Measurements from ENCODE around the gene GNAS. TPM values are rescaled to one million over a fixed set of nuclear protein-coding genes. Genes with fewer than 3 reads are reported as not detected.

The GNAS gene
- total and polyA plus RNA-seq, 12 donors: 614 to 6,333 (median 1,418) TPM

DNA sequence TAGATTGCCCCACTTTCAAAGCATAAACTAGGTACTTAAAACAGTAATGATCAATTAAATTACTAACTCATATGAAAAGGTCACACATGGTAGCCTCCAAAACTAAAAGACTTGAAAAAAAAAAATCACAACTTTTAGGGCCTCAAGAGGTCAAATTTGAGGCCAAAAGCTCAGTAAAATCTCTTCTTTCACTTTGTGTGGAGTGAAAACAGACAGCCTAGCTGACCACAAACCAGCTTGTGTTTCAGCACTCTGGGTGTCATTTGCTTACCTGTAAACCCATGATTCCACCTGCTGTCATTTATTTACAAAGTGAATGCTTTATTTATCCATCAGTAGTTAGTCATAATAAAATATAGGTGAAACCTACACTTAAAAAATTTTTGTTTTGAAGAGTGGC is 34.0 kb downstream of the GNAS start:
- Histone ChIP-seq H3K4me1 (replicated peaks in 1 of 2) (peaks cover 3 to 11% of the 10 kb centered on the region in 2 donors), H3K4me3 (no peak overlapping the region), H3K27me3 (no peaks in the 10 kb centered on the region), H3K36me3 (replicated peaks in 1 of 2) (no peaks in the 10 kb centered on the region), H3K27ac (no peak overlapping the region), H3K9me3 (replicated peaks in 1 of 3) (peaks cover 0 to 6% (median 0%) of the 10 kb centered on the region in 3 donors)
- TF ChIP-seq POLR2A (IDR thresholded peaks at IDR 0.05): no peak
- TF ChIP-seq, protein P1, sequence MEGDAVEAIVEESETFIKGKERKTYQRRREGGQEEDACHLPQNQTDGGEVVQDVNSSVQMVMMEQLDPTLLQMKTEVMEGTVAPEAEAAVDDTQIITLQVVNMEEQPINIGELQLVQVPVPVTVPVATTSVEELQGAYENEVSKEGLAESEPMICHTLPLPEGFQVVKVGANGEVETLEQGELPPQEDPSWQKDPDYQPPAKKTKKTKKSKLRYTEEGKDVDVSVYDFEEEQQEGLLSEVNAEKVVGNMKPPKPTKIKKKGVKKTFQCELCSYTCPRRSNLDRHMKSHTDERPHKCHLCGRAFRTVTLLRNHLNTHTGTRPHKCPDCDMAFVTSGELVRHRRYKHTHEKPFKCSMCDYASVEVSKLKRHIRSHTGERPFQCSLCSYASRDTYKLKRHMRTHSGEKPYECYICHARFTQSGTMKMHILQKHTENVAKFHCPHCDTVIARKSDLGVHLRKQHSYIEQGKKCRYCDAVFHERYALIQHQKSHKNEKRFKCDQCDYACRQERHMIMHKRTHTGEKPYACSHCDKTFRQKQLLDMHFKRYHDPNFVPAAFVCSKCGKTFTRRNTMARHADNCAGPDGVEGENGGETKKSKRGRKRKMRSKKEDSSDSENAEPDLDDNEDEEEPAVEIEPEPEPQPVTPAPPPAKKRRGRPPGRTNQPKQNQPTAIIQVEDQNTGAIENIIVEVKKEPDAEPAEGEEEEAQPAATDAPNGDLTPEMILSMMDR (IDR thresholded peaks at IDR 0.05): no peak
- intact Hi-C loops (cut with DNase I): no loop called here
- no peak for DNase-seq

DNA sequence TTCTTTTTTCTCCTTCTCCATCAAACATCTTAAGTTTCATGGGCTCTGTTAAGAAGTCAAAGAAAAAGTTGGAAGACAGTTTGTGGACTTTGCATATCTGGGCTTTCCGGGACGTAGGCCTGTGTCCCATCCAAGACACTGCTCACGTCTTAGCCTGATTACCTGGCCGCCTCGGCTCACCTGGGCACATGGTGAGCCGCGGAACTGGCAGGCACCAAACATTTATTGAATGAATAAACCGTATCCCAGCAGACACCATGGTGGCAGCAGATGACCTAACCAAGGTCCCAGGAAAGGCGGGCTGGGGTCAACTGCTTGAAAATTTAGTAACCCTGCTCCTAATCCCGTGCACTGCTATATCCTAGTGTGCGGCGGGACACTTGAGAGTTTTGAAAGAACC is 35.6 kb downstream of the GNAS start:
- intact Hi-C loops (cut with DNase I): no loop called here

DNA sequence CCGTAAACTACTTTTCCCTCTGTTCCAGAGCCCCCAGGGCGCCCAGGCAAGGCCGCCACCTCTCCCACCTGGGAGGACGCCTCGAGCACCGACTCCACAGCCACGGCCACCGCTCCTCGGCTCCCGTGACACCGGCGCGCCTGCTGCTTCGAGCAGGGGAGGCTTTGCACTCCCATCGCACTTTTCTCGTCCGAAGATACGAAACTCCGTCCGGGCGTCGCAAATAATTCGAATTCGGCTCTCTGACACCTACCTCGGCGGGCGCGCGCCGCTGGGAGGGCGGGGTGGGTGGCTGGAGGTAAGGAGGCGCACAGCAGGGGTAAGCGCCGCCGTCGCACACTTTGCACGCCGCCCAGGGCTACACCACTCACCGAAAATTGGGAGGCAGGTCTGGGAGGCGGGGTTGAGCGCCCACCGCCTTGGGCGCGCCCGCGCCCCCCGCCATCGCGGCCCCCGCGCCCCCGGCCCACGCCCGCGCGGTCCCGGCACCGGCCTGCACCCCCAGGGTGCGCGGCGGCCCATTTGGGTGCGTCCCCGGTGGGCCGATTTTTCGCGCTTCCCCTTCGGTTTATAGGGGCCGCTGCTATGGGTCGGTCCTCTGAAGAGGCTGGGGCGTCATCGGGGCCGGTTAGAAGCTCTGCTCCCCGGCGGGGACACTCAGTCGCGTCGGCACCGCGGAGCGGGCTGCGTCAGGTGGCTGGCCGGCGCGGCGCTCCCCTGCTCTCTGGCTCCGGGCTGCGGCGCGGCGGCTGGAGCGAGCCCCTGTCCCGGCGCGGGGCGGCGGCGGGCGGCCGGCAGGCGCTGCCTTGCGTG is 36.2 kb downstream of the GNAS start:
- TF ChIP-seq, protein P1 (IDR thresholded peaks at IDR 0.05): no peak
- peak; percentile 97 to 98 for TF ChIP-seq POLR2A (IDR thresholded peaks at IDR 0.05)
- Histone ChIP-seq H3K4me3 (peak overlapping the region in 2 of 4 donors; percentile 23 to 78), H3K4me1 (replicated peaks in 1 of 2) (peaks cover 12% of the 10 kb centered on the region in 2 donors), H3K36me3 (replicated peaks in 1 of 2) (no peaks in the 10 kb centered on the region), H3K27me3 (no peaks in the 10 kb centered on the region), H3K9me3 (replicated peaks in 1 of 3) (peaks cover 0 to 6% (median 0%) of the 10 kb centered on the region in 3 donors), H3K27ac (peak overlapping the region in 4 of 5 donors; percentile 39 to 99 (median 96))
- peak; percentile 83 to 91 (median 85) for DNase-seq
- intact Hi-C loops (cut with DNase I): no loop called here
- 43 to 79% (median 54%) methylated on average over 60 to 101 of the region's 101 CpGs for WGBS, 4 donors

More for the DNA sequence above, 35.6 kb downstream of the GNAS start:
- H3K36me3 ChIP-seq (replicated peaks in 1 of 2): no peaks in the 10 kb centered on the region
- H3K4me3 ChIP-seq: peak overlapping the region in 2 of 4 donors; percentile 23 to 78
- H3K4me1 ChIP-seq (replicated peaks in 1 of 2): peaks cover 6 to 12% of the 10 kb centered on the region in 2 donors
- no peak for TF ChIP-seq POLR2A (IDR thresholded peaks at IDR 0.05)
- TF ChIP-seq, protein P1 (IDR thresholded peaks at IDR 0.05): no peak
- H3K27ac ChIP-seq: peak overlapping the region in 3 of 5 donors; percentile 95 to 99 (median 98)
- no peaks in the 10 kb centered on the region for H3K27me3 ChIP-seq
- H3K9me3 ChIP-seq (replicated peaks in 1 of 3): peaks cover 0 to 6% (median 0%) of the 10 kb centered on the region in 3 donors
- no peak for DNase-seq
- 52 to 73% (median 56%) methylated on average over 12 of the region's 12 CpGs for WGBS, 4 donors

DNA sequence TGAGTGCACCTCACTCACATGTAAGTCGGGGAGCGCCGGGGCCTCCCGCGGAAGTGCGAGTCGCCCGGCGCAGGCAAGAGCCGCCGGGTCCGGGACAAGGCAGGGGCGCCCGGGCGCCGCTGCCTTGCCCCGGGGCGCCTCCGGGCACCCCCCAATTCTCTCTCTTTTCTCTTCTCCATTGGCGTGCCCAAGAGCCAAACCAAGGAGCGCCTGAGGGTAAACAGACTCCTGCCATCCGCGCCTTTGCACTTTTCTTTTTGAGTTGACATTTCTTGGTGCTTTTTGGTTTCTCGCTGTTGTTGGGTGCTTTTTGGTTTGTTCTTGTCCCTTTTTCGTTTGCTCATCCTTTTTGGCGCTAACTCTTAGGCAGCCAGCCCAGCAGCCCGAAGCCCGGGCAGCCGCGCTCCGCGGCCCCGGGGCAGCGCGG is 36.8 kb downstream of the GNAS start:
- intact Hi-C loops (cut with DNase I): no loop called here
- Histone ChIP-seq H3K4me1 (replicated peaks in 1 of 2) (peaks cover 15 to 18% of the 10 kb centered on the region in 2 donors), H3K36me3 (replicated peaks in 1 of 2) (no peaks in the 10 kb centered on the region), H3K4me3 (peak overlapping the region in 2 of 4 donors; percentile 16 to 78), H3K27me3 (no peaks in the 10 kb centered on the region), H3K9me3 (replicated peaks in 1 of 3) (peaks cover 0 to 6% (median 0%) of the 10 kb centered on the region in 3 donors), H3K27ac (peak overlapping the region in 4 of 5 donors; percentile 39 to 99 (median 96))
- WGBS, 4 donors: 43 to 53% (median 49%) methylated on average over 19 to 35 of the region's 35 CpGs
- no peak for DNase-seq
- TF ChIP-seq, protein P1 (IDR thresholded peaks at IDR 0.05): no peak
- no peak for TF ChIP-seq POLR2A (IDR thresholded peaks at IDR 0.05)
